Esophagus squamous epithelium (tissue), 4 donors: ENCODE measurements around the gene ZNF655.

Experiments used
- CTCF ChIP-seq, 6 experiments: fragments of 450-650 bp in 4 of 6; fragments of 200-600 bp in 2 of 6; sonication (generic) in 2 of 6; IDR thresholded peaks; one replicate each; pipeline ENCODE4 v1.5.1; 2016 to 2019; ENCODE audit warnings: antibody characterized with exemption in 6 of 6, mild to moderate bottlenecking in 4 of 6, moderate library complexity in 4 of 6
- POLR2A ChIP-seq, 4 donors: fragments of 450-650 bp; IDR thresholded peaks; one replicate each; pipeline ENCODE4 v1.6.1; 2017; ENCODE audit warnings: antibody characterized with exemption in 4 of 4, mild to moderate bottlenecking in 4 of 4, moderate library complexity in 3 of 4

- TF ChIP-seq POLR2A (IDR thresholded peaks at IDR 0.05) (no peak), CTCF (IDR thresholded peaks at IDR 0.05) (no peak)
These were observed 3.3 kb downstream of the ZNF655 start for GRCh38 chr7:99561737-99562051.
